Activated T-cell treated with anti-CD3 and anti-CD28 coated beads, Interleukin-2, amount 50 U/mL, for 24 hours (primary cell): ENCODE results near the gene APBA2.

Experiments
- DNase-seq: peaks from one replicate; pipeline ENCODE4 v3.0.0-alpha.2; 2020
- H3K27ac Mint-ChIP-seq: 2 replicates; pipeline ENCODE4 v1.8.0; 2020; ENCODE audit warnings: mild to moderate bottlenecking, mixed read lengths
- H3K27me3 Mint-ChIP-seq: 2 replicates; pipeline ENCODE4 v1.8.0; 2020; ENCODE audit warnings: mixed read lengths
- H3K36me3 Mint-ChIP-seq: 2 replicates; pipeline ENCODE4 v1.8.0; 2020; ENCODE audit warnings: low read depth, mixed read lengths
- H3K4me1 Mint-ChIP-seq: 2 replicates; pipeline ENCODE4 v1.8.0; 2020; ENCODE audit warnings: low read depth, mixed read lengths
- H3K4me3 Mint-ChIP-seq: 2 replicates; pipeline ENCODE4 v1.8.0; 2020; ENCODE audit warnings: mild to moderate bottlenecking, moderate library complexity, mixed read lengths
- H3K9me3 Mint-ChIP-seq: 2 replicates; pipeline ENCODE4 v1.8.0; 2020; ENCODE audit warnings: mixed read lengths

The APBA2 gene

GRCh38 chr15:28923726-28924280 lies 38.0 kb downstream of the APBA2 start:
- Mint-ChIP-seq H3K9me3 (no peaks in the 10 kb centered on the region), H3K36me3 (peaks cover 33% of the 10 kb centered on the region), H3K27ac (no peak overlapping the region), H3K4me3 (no peak overlapping the region), H3K4me1 (peaks cover 63% of the 10 kb centered on the region), H3K27me3 (no peaks in the 10 kb centered on the region)
- DNase-seq: no peak

DNA sequence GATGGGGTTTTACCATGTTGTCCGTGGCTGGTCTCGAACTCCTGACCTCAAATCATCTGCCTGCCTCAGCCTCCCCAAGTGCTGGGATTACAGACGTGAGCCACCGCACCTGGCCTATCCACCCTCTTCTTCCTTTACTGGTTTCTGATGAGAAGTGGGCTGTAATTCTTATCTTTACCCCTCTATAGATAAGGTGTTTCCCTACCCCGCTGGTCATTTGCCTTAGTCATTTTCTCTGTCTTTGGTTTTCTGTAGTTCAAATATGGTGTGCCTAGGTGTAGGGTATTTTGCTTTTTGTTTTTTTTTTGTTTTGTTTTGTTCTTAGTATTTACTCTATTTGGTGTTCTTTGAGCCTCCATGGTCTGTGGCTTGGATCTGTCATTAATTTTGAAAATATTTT lies 41.3 kb downstream of the APBA2 start:
- no peak overlapping the region for H3K27ac Mint-ChIP-seq
- H3K4me1 Mint-ChIP-seq: peaks cover 35% of the 10 kb centered on the region
- H3K9me3 Mint-ChIP-seq: no peaks in the 10 kb centered on the region
- H3K27me3 Mint-ChIP-seq: no peaks in the 10 kb centered on the region
- peaks cover 33% of the 10 kb centered on the region for H3K36me3 Mint-ChIP-seq
- peak; percentile 8 for DNase-seq
- H3K4me3 Mint-ChIP-seq: no peak overlapping the region

- Mint-ChIP-seq H3K4me1 (peaks cover 32% of the 10 kb centered on the region), H3K4me3 (no peak overlapping the region), H3K9me3 (no peaks in the 10 kb centered on the region), H3K36me3 (peaks cover 21% of the 10 kb centered on the region), H3K27ac (no peak overlapping the region), H3K27me3 (no peaks in the 10 kb centered on the region)
- DNase-seq: peak; percentile 14
Measured at GRCh38 chr15:28929200-28929599, 43.4 kb downstream of the APBA2 start.

DNA sequence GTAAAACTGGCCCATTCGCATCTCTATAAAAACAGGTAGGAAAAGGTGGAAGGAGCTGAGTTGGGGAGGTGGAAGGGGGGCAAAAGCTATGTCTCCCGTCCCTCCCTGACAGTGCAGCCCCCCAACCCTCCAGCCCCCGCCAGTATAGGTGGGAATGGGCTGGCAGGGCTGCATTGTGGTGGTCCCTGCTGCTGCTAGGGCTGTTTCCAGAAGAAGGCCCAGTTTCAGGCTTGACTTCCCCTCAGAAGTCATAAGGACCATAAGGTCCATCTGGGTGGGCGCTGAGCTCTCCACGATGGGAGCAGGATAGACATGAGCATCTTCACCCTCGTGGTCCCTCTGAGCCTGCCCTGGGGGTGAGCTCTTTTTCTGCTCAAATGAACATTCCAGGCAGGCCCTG lies 44.2 kb downstream of the APBA2 start:
- Mint-ChIP-seq H3K4me3 (no peak overlapping the region), H3K9me3 (no peaks in the 10 kb centered on the region), H3K27ac (no peak overlapping the region), H3K4me1 (peaks cover 32% of the 10 kb centered on the region), H3K27me3 (no peaks in the 10 kb centered on the region), H3K36me3 (peaks cover 18% of the 10 kb centered on the region)
- DNase-seq: peak; percentile 20

- no peaks in the 10 kb centered on the region for H3K9me3 Mint-ChIP-seq
- H3K27me3 Mint-ChIP-seq: no peaks in the 10 kb centered on the region
- no peak overlapping the region for H3K4me3 Mint-ChIP-seq
- DNase-seq: peak; percentile 25
- peaks cover 36% of the 10 kb centered on the region for H3K4me1 Mint-ChIP-seq
- no peak overlapping the region for H3K27ac Mint-ChIP-seq
- H3K36me3 Mint-ChIP-seq: peaks cover 18% of the 10 kb centered on the region
Measured at GRCh38 chr15:28930476-28931291, 44.9 kb downstream of the APBA2 start.

GRCh38 chr15:28931828-28932227 lies 46.1 kb downstream of the APBA2 start:
- no peak overlapping the region for H3K4me3 Mint-ChIP-seq
- H3K36me3 Mint-ChIP-seq: peaks cover 18% of the 10 kb centered on the region
- H3K9me3 Mint-ChIP-seq: no peaks in the 10 kb centered on the region
- peaks cover 45% of the 10 kb centered on the region for H3K4me1 Mint-ChIP-seq
- peak; percentile 14 for DNase-seq
- no peaks in the 10 kb centered on the region for H3K27me3 Mint-ChIP-seq
- no peak overlapping the region for H3K27ac Mint-ChIP-seq

DNA sequence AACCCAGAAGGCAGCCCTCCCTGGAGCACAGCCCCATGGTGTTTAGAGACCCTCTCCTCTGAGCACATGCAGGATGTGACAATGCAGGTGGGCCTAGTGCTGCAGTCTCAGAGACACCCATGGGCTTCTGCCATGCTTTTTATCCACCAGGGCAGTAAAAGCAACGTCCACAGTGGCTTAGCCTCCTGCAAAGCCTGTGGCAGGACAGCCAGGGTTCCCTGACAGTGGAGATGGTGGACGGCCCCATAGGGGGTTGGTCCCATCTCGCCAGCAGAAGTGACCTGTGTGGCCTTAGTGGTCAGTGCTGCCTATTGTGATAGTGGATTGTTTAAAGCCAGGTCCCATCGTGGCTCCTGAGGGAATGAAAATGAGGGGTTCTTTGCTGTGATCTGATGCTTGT lies 46.6 kb downstream of the APBA2 start:
- Mint-ChIP-seq H3K4me3 (no peak overlapping the region), H3K4me1 (peaks cover 50% of the 10 kb centered on the region), H3K27ac (no peak overlapping the region), H3K27me3 (no peaks in the 10 kb centered on the region), H3K9me3 (no peaks in the 10 kb centered on the region), H3K36me3 (peaks cover 18% of the 10 kb centered on the region)
- no peak for DNase-seq

DNA sequence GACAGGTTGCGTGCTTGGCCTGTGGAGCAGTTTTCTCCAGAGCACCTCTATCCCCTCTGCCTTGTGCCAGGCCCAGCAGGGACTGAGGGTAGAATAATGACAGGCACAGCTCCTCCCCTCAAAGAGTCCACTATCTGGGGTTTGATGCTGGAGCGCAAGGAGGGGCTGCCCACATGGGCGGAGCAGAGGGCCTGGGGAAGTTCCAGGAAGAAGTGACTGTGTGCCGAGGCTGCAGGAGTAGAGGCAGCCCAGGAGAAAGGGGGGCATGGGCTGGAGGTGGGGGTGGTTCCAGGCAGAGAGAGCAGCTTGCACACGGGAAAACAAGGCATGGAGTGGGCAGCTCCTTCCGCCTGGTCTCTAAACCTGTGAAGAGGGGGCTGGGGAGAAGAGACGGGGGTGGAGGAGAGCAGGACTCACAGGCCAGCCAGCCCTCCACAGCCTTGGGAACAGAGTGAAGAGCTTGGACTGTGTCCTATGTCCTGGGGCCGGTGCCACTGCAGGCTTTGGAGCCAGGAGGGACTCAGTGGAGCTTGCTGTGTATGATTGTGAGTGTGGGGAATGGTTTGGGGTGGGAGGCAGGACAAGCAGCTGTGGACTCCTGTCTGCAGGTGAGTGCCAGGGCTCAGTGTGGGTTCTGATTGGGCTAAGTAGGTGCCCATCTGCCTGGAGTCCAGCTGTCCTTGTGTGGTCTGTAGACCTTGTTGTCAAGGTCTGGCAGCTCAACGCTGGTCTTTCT lies 48.1 kb downstream of the APBA2 start:
- DNase-seq: peak; percentile 35
- Mint-ChIP-seq H3K4me1 (peaks cover 64% of the 10 kb centered on the region), H3K9me3 (no peaks in the 10 kb centered on the region), H3K27ac (peak overlapping the region; percentile 34), H3K36me3 (peaks cover 10% of the 10 kb centered on the region), H3K4me3 (no peak overlapping the region), H3K27me3 (no peaks in the 10 kb centered on the region)

GRCh38 chr15:28934645-28935044 lies 48.9 kb downstream of the APBA2 start:
- Mint-ChIP-seq H3K4me1 (peaks cover 70% of the 10 kb centered on the region), H3K27ac (peak overlapping the region; percentile 7), H3K27me3 (no peaks in the 10 kb centered on the region), H3K4me3 (no peak overlapping the region), H3K36me3 (peaks cover 6% of the 10 kb centered on the region), H3K9me3 (no peaks in the 10 kb centered on the region)
- peak; percentile 27 for DNase-seq

DNA sequence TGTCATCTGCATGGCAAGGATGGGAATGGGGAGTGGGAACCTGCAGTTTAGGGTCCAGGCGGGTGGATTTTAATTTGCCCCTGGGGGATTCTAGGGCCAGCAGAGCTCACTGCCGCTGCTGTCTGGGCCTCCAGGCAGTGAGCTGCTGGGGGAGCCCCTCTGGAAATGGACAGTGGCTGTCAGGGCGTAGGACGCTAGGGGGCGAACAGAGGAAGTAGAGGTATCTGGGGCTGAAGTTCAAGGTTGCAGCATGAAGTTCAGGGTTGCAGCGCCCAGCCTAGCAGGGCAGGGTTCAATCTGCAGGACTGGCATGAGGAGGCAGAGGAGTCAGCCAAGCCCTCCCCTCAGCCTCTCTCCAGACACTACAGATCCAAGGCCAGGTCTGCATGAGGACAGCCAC lies 49.5 kb downstream of the APBA2 start:
- Mint-ChIP-seq H3K4me1 (peaks cover 72% of the 10 kb centered on the region), H3K36me3 (peaks cover 6% of the 10 kb centered on the region), H3K27ac (no peak overlapping the region), H3K27me3 (no peaks in the 10 kb centered on the region), H3K9me3 (no peaks in the 10 kb centered on the region), H3K4me3 (no peak overlapping the region)
- DNase-seq: peak; percentile 68

- no peak for DNase-seq
- H3K27me3 Mint-ChIP-seq: no peaks in the 10 kb centered on the region
- H3K27ac Mint-ChIP-seq: peak overlapping the region; percentile 86
- no peak overlapping the region for H3K4me3 Mint-ChIP-seq
- peaks cover 79% of the 10 kb centered on the region for H3K4me1 Mint-ChIP-seq
- H3K36me3 Mint-ChIP-seq: peaks cover 6% of the 10 kb centered on the region
- H3K9me3 Mint-ChIP-seq: no peaks in the 10 kb centered on the region
Measured at GRCh38 chr15:28936081-28936480, 50.3 kb downstream of the APBA2 start.

- Mint-ChIP-seq H3K27ac (peak overlapping the region; percentile 86), H3K4me1 (peaks cover 82% of the 10 kb centered on the region), H3K9me3 (no peaks in the 10 kb centered on the region), H3K4me3 (no peak overlapping the region), H3K27me3 (no peaks in the 10 kb centered on the region), H3K36me3 (peaks cover 6% of the 10 kb centered on the region)
- no peak for DNase-seq
Measured at GRCh38 chr15:28936481-28936881, 50.7 kb downstream of the APBA2 start.

DNA sequence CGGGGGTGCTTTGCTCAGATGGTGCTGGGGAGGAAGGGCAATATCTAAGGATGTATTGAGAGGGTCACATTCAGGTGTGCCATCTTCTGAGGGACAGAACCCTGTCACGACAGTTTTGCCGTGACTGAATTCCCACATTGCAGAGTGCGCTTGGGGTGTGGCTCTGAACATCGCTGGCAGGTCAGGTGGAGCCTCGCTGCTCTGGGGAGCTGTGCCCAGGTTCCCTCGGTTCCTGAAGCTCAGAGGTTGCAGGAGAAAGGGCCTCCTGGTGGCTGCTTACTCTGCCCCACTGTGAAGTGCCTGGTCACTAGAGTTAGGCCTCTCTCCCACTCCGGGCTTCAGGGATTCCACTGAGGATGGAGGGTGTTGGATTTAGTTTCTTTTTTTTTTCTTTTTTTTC lies 51.5 kb downstream of the APBA2 start:
- Mint-ChIP-seq H3K4me1 (peaks cover 87% of the 10 kb centered on the region), H3K9me3 (no peaks in the 10 kb centered on the region), H3K36me3 (peaks cover 6% of the 10 kb centered on the region), H3K4me3 (peak overlapping the region; percentile 49), H3K27ac (peak overlapping the region; percentile 86), H3K27me3 (no peaks in the 10 kb centered on the region)
- DNase-seq: no peak

DNA sequence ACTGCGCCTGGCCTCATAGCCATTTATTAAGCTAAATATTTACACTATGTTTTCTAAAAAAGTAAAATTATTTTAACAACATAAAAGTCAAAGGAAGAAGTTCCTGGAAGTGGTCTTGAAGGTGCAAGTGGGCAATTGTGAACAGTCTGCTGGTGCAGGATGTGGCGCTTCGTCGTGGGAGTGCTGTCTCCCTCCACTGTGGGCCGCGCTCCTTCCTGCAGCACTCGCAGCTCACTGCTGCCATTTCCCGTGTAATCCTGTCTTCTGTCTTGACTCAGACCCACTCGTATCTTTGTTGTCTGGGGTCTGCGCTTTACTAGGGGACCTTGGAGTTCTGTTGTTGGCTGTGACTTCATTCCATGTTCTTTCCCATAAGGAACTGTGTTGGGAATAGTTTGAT lies 56.3 kb downstream of the APBA2 start:
- Mint-ChIP-seq H3K27me3 (no peaks in the 10 kb centered on the region), H3K4me1 (peaks cover 82% of the 10 kb centered on the region), H3K36me3 (peaks cover 14% of the 10 kb centered on the region), H3K4me3 (no peak overlapping the region), H3K9me3 (peaks cover 2% of the 10 kb centered on the region), H3K27ac (no peak overlapping the region)
- DNase-seq: peak; percentile 52

DNA sequence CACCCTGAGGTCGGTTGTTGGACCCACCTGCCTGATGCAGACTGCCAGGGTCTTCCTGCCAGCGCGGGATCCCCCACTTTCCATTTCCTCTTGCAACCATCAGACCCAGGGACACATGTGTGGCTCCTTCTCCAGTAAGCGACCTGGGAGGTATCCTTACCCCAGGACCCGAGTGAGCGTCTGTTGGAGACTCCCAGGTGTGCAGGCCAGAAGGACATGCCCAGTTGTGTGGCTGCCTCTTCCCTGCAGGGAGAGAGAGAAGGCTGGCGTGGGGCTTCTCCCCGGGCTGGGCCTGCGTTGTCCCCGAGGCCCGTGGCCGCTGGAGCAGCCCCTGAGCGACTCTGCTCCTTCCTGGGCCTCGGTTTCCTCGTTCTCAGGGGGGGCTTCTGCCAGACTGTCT lies 56.8 kb downstream of the APBA2 start:
- DNase-seq: peak; percentile 30
- Mint-ChIP-seq H3K4me3 (no peak overlapping the region), H3K4me1 (peaks cover 82% of the 10 kb centered on the region), H3K27ac (no peak overlapping the region), H3K27me3 (no peaks in the 10 kb centered on the region), H3K36me3 (peaks cover 14% of the 10 kb centered on the region), H3K9me3 (peaks cover 2% of the 10 kb centered on the region)
